Measurements from ENCODE around the gene HNRNPH1.

- no peak for TF ChIP-seq JAZF1 (CRISPR knock-in tag; IDR thresholded peaks at IDR 0.05)
- TF ChIP-seq USF2 (CRISPR knock-in tag; IDR thresholded peaks at IDR 0.05): no peak
- no peak for TF ChIP-seq CTCF (IDR thresholded peaks at IDR 0.05)
- TF ChIP-seq NR2C2 (CRISPR knock-in tag; IDR thresholded peaks at IDR 0.05): no peak
- no peak for TF ChIP-seq CBFB (CRISPR knock-in tag; IDR thresholded peaks at IDR 0.05; ENCODE audit: low read depth)
- no peak for TF ChIP-seq ZBTB43 (CRISPR knock-in tag; IDR thresholded peaks at IDR 0.05)
These were observed 20.2 kb downstream of the HNRNPH1 start for GRCh38 chr5:179603308-179603707.
